Measurements from ENCODE around the gene ABTB2.

The ABTB2 gene

DNA sequence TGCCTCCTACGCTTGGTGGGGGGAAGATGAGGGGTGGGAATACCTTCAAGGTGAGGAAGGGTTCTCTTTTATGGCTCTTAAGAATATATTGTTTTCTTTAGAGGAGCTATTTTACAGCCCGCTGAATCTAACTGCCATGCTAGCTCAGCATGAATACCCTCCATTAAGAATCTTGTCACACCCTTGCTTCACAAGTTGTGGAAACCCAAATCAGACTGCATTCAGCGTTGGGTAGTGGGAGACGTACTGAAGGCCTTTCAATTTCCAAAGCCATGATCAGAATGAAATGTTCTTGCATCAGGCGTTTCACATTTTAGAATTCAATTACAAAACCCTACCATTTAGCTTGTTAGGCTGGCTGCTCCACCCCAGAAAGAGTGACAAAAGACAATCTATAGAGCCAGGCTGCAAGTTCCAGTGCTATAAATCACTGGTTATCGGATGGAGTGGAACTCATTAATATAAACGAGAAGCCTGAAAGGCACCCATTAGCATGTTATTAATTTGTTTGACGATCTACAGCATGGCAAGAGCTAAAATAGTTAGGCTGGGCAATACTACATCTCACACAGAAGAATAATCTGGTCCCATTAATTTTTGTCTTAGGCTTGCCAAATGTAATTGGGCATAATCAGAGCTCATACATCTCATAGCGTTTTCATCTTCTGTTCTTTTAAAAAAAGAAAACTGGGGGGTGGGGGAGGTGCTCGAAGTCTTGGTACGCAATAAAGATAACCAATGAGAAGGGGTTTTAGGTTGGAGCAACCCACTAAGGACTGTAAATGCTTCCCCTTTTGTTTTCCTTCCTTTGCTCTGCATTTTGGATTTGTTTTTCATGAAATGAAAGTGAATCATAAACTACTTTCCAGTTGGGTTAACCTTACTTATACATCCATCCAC lies 57.5 kb downstream of the ABTB2 start:
- TF ChIP-seq Cebpa-rat (IDR thresholded peaks at IDR 0.05): no peak
- no peaks in the 10 kb centered on the region for H3K36me3 ChIP-seq
- no peaks in the 10 kb centered on the region for H4K20me1 ChIP-seq
- H3K4me1 ChIP-seq: peaks cover 42% of the 10 kb centered on the region
- H3K9me3 ChIP-seq: no peaks in the 10 kb centered on the region
- H3K4me2 ChIP-seq: peak overlapping the region; percentile 73
- no peak overlapping the region for H3K4me3 ChIP-seq
- H3K27me3 ChIP-seq: no peaks in the 10 kb centered on the region
- no peak overlapping the region for H3K9ac ChIP-seq
- peak overlapping the region; percentile 68 for H3K27ac ChIP-seq

DNA sequence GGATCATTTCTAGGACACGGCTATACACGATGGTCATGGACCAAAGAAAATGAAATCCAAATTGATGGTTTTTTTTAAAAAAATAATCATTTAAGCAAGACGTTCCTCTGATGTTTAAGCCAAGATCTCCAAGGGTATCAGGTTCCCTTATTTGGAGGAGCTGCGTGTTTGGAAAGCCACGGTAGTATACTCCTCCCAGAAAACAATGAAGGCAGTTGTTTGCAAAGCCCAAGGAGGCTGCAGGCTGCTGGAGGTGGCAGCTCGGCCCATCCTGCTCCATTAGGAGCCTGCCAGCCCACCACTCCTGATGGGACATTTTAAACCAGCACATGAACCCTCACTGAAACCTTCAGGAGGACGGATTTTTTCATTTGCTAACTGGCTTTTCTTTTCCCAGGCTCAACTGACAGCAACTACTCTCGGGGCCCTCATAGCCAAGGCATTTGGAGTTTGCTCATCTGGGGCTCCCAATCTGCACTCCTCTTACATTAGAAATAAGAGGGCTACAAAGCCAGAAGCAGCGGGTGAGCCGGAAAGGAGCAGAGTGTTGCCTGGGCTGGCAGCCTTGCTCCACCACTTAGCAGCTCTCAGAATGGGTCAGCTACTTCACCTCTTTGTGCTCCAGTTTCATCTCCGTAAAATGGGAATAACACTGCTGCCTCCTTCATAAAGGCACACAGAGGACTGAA lies 58.4 kb downstream of the ABTB2 start:
- H3K9ac ChIP-seq: no peak overlapping the region
- H3K27me3 ChIP-seq: no peaks in the 10 kb centered on the region
- H3K4me2 ChIP-seq: no peak overlapping the region
- H3K27ac ChIP-seq: no peak overlapping the region
- H3K9me3 ChIP-seq: no peaks in the 10 kb centered on the region
- no peak overlapping the region for H3K4me3 ChIP-seq
- no peaks in the 10 kb centered on the region for H4K20me1 ChIP-seq
- no peak for TF ChIP-seq Cebpa-rat (IDR thresholded peaks at IDR 0.05)
- no peaks in the 10 kb centered on the region for H3K36me3 ChIP-seq
- H3K4me1 ChIP-seq: peaks cover 42% of the 10 kb centered on the region

DNA sequence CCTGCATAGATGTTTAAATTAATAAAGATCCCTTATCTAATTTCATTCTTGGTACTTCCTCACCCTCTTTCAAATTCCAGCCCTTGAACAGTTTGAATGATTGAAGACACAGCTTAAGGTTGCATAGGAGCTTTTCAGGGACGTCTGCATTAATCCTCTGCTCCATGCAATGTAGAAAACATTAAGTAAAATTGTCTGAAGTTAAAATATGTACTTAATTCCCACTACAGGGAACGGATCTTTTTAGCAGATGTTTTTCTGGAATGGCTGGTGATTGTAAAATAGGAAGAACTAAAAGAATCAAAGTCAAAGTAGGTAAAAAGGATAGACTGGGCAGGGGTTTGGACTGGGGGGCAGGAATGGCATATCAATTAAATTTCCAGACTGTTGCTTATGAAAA lies 58.9 kb downstream of the ABTB2 start:
- Histone ChIP-seq H3K4me2 (no peak overlapping the region), H3K4me1 (peaks cover 41% of the 10 kb centered on the region), H3K27me3 (no peaks in the 10 kb centered on the region), H4K20me1 (no peaks in the 10 kb centered on the region), H3K9me3 (no peaks in the 10 kb centered on the region), H3K4me3 (no peak overlapping the region), H3K9ac (no peak overlapping the region), H3K36me3 (no peaks in the 10 kb centered on the region), H3K27ac (no peak overlapping the region)
- TF ChIP-seq Cebpa-rat (IDR thresholded peaks at IDR 0.05): no peak

GRCh38 chr11:34296412-34296811 lies 61.4 kb downstream of the ABTB2 start:
- Histone ChIP-seq H3K4me1 (peaks cover 16% of the 10 kb centered on the region), H3K9me3 (no peaks in the 10 kb centered on the region), H3K4me2 (no peak overlapping the region), H3K27ac (no peak overlapping the region), H3K27me3 (no peaks in the 10 kb centered on the region), H4K20me1 (no peaks in the 10 kb centered on the region), H3K36me3 (no peaks in the 10 kb centered on the region), H3K4me3 (no peak overlapping the region), H3K9ac (no peak overlapping the region)
- no peak for TF ChIP-seq Cebpa-rat (IDR thresholded peaks at IDR 0.05)

GRCh38 chr11:34292546-34292945 lies 65.3 kb downstream of the ABTB2 start:
- no peaks in the 10 kb centered on the region for H3K4me1 ChIP-seq
- no peak overlapping the region for H3K4me3 ChIP-seq
- H3K27me3 ChIP-seq: no peaks in the 10 kb centered on the region
- no peaks in the 10 kb centered on the region for H3K36me3 ChIP-seq
- H4K20me1 ChIP-seq: no peaks in the 10 kb centered on the region
- H3K9me3 ChIP-seq: no peaks in the 10 kb centered on the region
- no peak overlapping the region for H3K9ac ChIP-seq
- no peak overlapping the region for H3K27ac ChIP-seq
- H3K4me2 ChIP-seq: no peak overlapping the region
- TF ChIP-seq Cebpa-rat (IDR thresholded peaks at IDR 0.05): no peak

DNA sequence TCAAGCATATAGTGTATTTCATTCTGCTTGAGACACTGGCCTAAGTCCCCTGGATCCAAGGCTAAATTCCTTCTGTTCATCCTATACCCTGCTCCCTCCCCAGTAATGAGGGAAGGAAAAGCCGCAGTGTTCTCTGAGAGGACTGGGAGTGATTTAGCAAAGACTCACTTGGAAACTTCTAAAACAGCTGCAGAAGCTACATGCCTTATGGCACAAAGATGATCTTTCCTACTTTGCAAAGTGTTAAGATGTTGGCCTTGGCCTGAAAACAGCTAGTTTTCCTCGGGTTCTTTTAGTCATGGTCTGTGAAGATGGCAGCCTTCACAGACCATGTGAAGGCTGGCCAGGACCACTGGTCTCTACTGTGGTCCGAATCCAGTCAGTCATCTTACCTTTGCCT lies 65.7 kb downstream of the ABTB2 start:
- no peaks in the 10 kb centered on the region for H3K27me3 ChIP-seq
- no peak overlapping the region for H3K9ac ChIP-seq
- no peaks in the 10 kb centered on the region for H4K20me1 ChIP-seq
- TF ChIP-seq Cebpa-rat (IDR thresholded peaks at IDR 0.05): no peak
- no peak overlapping the region for H3K27ac ChIP-seq
- no peaks in the 10 kb centered on the region for H3K9me3 ChIP-seq
- H3K4me3 ChIP-seq: no peak overlapping the region
- no peak overlapping the region for H3K4me2 ChIP-seq
- H3K4me1 ChIP-seq: no peaks in the 10 kb centered on the region
- H3K36me3 ChIP-seq: no peaks in the 10 kb centered on the region

DNA sequence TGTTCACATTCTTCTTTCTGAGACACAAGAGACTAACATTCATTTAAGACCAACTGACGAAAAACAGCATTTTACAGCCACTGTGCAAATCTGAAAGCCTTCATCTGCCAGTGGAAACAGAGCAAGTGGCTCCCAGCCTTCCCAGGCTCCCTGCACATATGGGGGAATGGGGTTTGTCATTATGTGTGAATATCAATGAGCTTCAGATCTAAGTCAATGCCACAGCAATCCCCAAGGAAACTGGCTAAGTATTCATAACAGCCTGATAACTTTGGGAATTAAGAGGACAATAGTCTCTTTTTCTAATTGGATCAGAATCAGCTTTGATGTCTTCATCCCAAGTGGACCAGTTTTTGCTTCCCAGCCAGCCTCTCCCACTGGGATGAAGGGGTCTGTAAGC lies 66.9 kb downstream of the ABTB2 start:
- no peaks in the 10 kb centered on the region for H3K4me1 ChIP-seq
- no peak overlapping the region for H3K4me3 ChIP-seq
- no peak for TF ChIP-seq Cebpa-rat (IDR thresholded peaks at IDR 0.05)
- H4K20me1 ChIP-seq: no peaks in the 10 kb centered on the region
- H3K9ac ChIP-seq: no peak overlapping the region
- no peaks in the 10 kb centered on the region for H3K9me3 ChIP-seq
- no peak overlapping the region for H3K27ac ChIP-seq
- H3K36me3 ChIP-seq: no peaks in the 10 kb centered on the region
- H3K27me3 ChIP-seq: no peaks in the 10 kb centered on the region
- H3K4me2 ChIP-seq: no peak overlapping the region

- Histone ChIP-seq H3K27me3 (no peaks in the 10 kb centered on the region), H3K9me3 (no peaks in the 10 kb centered on the region), H3K4me2 (no peak overlapping the region), H4K20me1 (no peaks in the 10 kb centered on the region), H3K36me3 (no peaks in the 10 kb centered on the region), H3K9ac (no peak overlapping the region), H3K4me3 (no peak overlapping the region), H3K4me1 (peaks cover 8% of the 10 kb centered on the region), H3K27ac (no peak overlapping the region)
- no peak for TF ChIP-seq Cebpa-rat (IDR thresholded peaks at IDR 0.05)
These were observed 69.3 kb downstream of the ABTB2 start for GRCh38 chr11:34288492-34288891.

GRCh38 chr11:34284811-34285481 lies 72.9 kb downstream of the ABTB2 start:
- no peaks in the 10 kb centered on the region for H4K20me1 ChIP-seq
- no peak overlapping the region for H3K9ac ChIP-seq
- H3K9me3 ChIP-seq: no peaks in the 10 kb centered on the region
- no peaks in the 10 kb centered on the region for H3K27me3 ChIP-seq
- H3K27ac ChIP-seq: no peak overlapping the region
- no peak for TF ChIP-seq Cebpa-rat (IDR thresholded peaks at IDR 0.05)
- peaks cover 12% of the 10 kb centered on the region for H3K4me1 ChIP-seq
- H3K36me3 ChIP-seq: no peaks in the 10 kb centered on the region
- no peak overlapping the region for H3K4me2 ChIP-seq
- H3K4me3 ChIP-seq: no peak overlapping the region

DNA sequence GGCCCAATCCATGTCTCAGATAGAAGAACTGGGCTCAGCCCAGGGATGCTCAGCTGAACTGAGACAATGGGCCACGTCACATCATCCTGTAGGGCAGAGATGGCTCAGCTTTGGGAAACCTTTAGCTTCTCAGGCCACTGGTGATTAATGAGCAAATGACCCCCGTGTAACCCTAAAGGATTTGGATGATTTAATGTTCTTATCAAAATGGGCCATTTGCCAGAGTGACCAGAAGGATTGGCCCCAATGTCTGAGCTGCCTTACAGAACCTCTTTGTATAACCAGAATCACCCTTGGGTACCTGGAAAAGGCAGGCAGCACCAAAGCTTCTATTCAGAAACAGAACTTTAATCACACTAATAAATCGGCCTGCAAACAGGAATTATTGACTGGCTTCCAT lies 73.7 kb downstream of the ABTB2 start:
- H3K9me3 ChIP-seq: no peaks in the 10 kb centered on the region
- no peak for TF ChIP-seq Cebpa-rat (IDR thresholded peaks at IDR 0.05)
- H3K4me3 ChIP-seq: no peak overlapping the region
- H3K36me3 ChIP-seq: no peaks in the 10 kb centered on the region
- H3K27ac ChIP-seq: no peak overlapping the region
- no peak overlapping the region for H3K9ac ChIP-seq
- peak overlapping the region; percentile 51; the same call in 1 of the 2 replicates for H3K4me2 ChIP-seq
- no peaks in the 10 kb centered on the region for H4K20me1 ChIP-seq
- H3K4me1 ChIP-seq: peaks cover 12% of the 10 kb centered on the region
- no peaks in the 10 kb centered on the region for H3K27me3 ChIP-seq

Measured in BLaER1 (cell line).